GM12878 (cell line): ENCODE data around the gene GRAMD2B. TPM values are rescaled to one million over a fixed set of nuclear protein-coding genes. Genes with fewer than 3 reads are reported as not detected.
A peak's percentile ranks its signal among the peaks of the same experiment; 100 is the strongest.

Experiments used
- ATAC-seq: fragments of 200-7000 bp; cut with Tn5 transposase; 3 replicates; pipeline ENCODE4 v1.9.1; 2020; ENCODE audit warnings: mild to moderate bottlenecking, moderate library complexity
- BruUV-seq: library from RNA; stranded (reverse); fragments of 400-500 nt; replicated peaks from 2 replicates; lab custom pipeline; 2021; lab: Mats Ljungman, UMichigan
- CTCF ChIA-PET: fragments of 300-600 bp; sonication (Branson Sonifier 250); formaldehyde crosslinking; extraction: SDS; loops from one replicate; lab custom pipeline; 2021; ENCODE audit warnings: inconsistent platforms; lab: Yijun Ruan, JAX
- POLR2A ChIA-PET: fragments of 350-600 bp; formaldehyde crosslinking; extraction: SDS; loops from one replicate; lab custom pipeline; 2021; ENCODE audit warnings: inconsistent platforms; lab: Charles Lee
- RAD21 ChIA-PET: fragments of 300-600 bp; sonication (Branson Sonifier 250); formaldehyde crosslinking; loops from one replicate; lab custom pipeline; 2023; ENCODE audit warnings: antibody characterized with exemption; ENCODE audit not compliant: unreplicated experiment; lab: Charles Lee
- SMC1A ChIA-PET: fragments of 300-600 bp; sonication (Branson Sonifier 250); formaldehyde crosslinking; loops from one replicate; lab custom pipeline; 2023; ENCODE audit not compliant: unreplicated experiment, uncharacterized antibody; lab: Charles Lee
- DNase-seq: peaks from one replicate; pipeline ENCODE4 v3.0.0-alpha.2; 2011; ENCODE audit warnings: low read depth, low spot score
- FAIRE-seq: peaks from 3 replicates; lab custom pipeline; 2011; peaks lifted over from hg19 to GRCh38; lab: Jason Lieb, UNC
- H2AFZ ChIP-seq: 2 replicates; pipeline ENCODE4 v1.6.0; 2011; ENCODE audit warnings: low read depth, low read length, control low read depth; ENCODE audit not compliant: control insufficient read depth
- H3K27ac ChIP-seq: 2 replicates; pipeline ENCODE4 v1.5.1; 2011; ENCODE audit warnings: control low read depth; ENCODE audit not compliant: control insufficient read depth, insufficient read depth
- H3K27me3 ChIP-seq, 2 experiments: replicated peaks in 1 of 2; 2 replicates each; pipeline versions ENCODE4 v1.6.0 to v1.6.1; 2011; ENCODE audit warnings: low read length in 1 of 2; ENCODE audit not compliant: control insufficient read depth in 2 of 2, insufficient read depth in 2 of 2
- H3K36me3 ChIP-seq, 2 experiments: 2 replicates each; pipeline ENCODE4 v1.5.1; 2011; ENCODE audit warnings: low read length in 1 of 2; ENCODE audit not compliant: control insufficient read depth in 2 of 2, insufficient read depth in 2 of 2
- H3K4me1 ChIP-seq: 2 replicates; pipeline ENCODE4 v1.6.1; 2011; ENCODE audit warnings: mild to moderate bottlenecking, low read length, moderate library complexity, mixed read lengths; ENCODE audit not compliant: control insufficient read depth, insufficient read depth
- H3K4me2 ChIP-seq: 2 replicates; pipeline ENCODE4 v1.6.0; 2011; ENCODE audit warnings: control low read depth; ENCODE audit not compliant: control insufficient read depth, insufficient read depth
- H3K4me3 ChIP-seq: fragments of 200-600 bp; sonication (generic); 2 replicates; pipeline ENCODE4 v1.5.1; 2016
- H3K79me2 ChIP-seq: 2 replicates; pipeline ENCODE4 v1.6.0; 2011; ENCODE audit warnings: low read length; ENCODE audit not compliant: control insufficient read depth, insufficient read depth
- H3K9ac ChIP-seq: 2 replicates; pipeline ENCODE4 v1.8.0; 2011; ENCODE audit warnings: low read length, control low read depth, mixed read lengths; ENCODE audit not compliant: control insufficient read depth, insufficient read depth
- H3K9me3 ChIP-seq: replicated peaks from 3 replicates; pipeline ENCODE4 v1.5.1; 2011; ENCODE audit warnings: mild to moderate bottlenecking, low read length; ENCODE audit not compliant: control insufficient read depth, insufficient read depth
- H4K20me1 ChIP-seq: 2 replicates; pipeline ENCODE4 v1.6.0; 2011; ENCODE audit not compliant: control insufficient read depth, insufficient read depth
- CBX5 ChIP-seq: sonication (generic); IDR thresholded peaks from 2 replicates; pipeline ENCODE4 v1.6.1; 2016; ENCODE audit warnings: low read depth, moderate library complexity, mild to moderate bottlenecking, inconsistent platforms
- DPF2 ChIP-seq: fragments of 450-650 bp; IDR thresholded peaks from 2 replicates; pipeline ENCODE4 v1.6.1; 2017; ENCODE audit warnings: mild to moderate bottlenecking
- EGR1 ChIP-seq, 2 experiments: IDR thresholded peaks; 1 replicate in 1 of 2; 2 replicates in 1 of 2; pipeline ENCODE4 v1.6.1; 2011 to 2012; ENCODE audit warnings: low read depth in 2 of 2, low read length in 2 of 2, borderline replicate concordance in 1 of 2, mild to moderate bottlenecking in 1 of 2, moderate library complexity in 1 of 2
- ETV6 ChIP-seq, 2 experiments: fragments of 450-650 bp in 1 of 2; IDR thresholded peaks in 1 of 2; conservative IDR thresholded peaks in 1 of 2; 2 replicates each; pipeline ENCODE4 v1.6.1; 2014; ENCODE audit warnings: antibody characterized with exemption in 1 of 2, borderline replicate concordance in 1 of 2, low read depth in 1 of 2, mild to moderate bottlenecking in 1 of 2, moderate library complexity in 1 of 2
- IKZF2 ChIP-seq, 2 experiments: fragments of 450-650 bp; IDR thresholded peaks; 2 replicates each; pipeline ENCODE4 v1.6.1; 2017; ENCODE audit warnings: mild to moderate bottlenecking in 2 of 2, moderate library complexity in 2 of 2
- IRF4 ChIP-seq: IDR thresholded peaks from 2 replicates; pipeline ENCODE4 v1.6.1; 2011; ENCODE audit warnings: low read depth, low read length
- JUNB ChIP-seq: IDR thresholded peaks from 2 replicates; pipeline ENCODE4 v1.6.1; 2016; ENCODE audit warnings: antibody characterized with exemption, mild to moderate bottlenecking
- LARP7 ChIP-seq: fragments of 450-650 bp; IDR thresholded peaks from 2 replicates; pipeline ENCODE4 v1.6.1; 2017; ENCODE audit warnings: mild to moderate bottlenecking
- PML ChIP-seq: IDR thresholded peaks from 2 replicates; pipeline ENCODE4 v1.6.1; 2012; ENCODE audit warnings: low read length, inconsistent platforms
- RUNX3 ChIP-seq: IDR thresholded peaks from 2 replicates; pipeline ENCODE4 v1.6.1; 2012; ENCODE audit warnings: low read length, inconsistent platforms
- TAF1 ChIP-seq: IDR thresholded peaks from 2 replicates; pipeline ENCODE4 v1.6.1; 2011; ENCODE audit warnings: mild to moderate bottlenecking, low read depth, low read length, borderline replicate concordance
- WRNIP1 ChIP-seq: IDR thresholded peaks from 2 replicates; pipeline ENCODE4 v1.6.1; 2011; ENCODE audit warnings: low read depth, low read length, improper control_type of control experiment, borderline replicate concordance
- ZZZ3 ChIP-seq: IDR thresholded peaks from 2 replicates; pipeline ENCODE4 v1.6.1; 2011; ENCODE audit warnings: low read depth; ENCODE audit not compliant: control insufficient read depth, insufficient read length
- WGBS: methylation state at CpG from one replicate; pipeline ENCODE4 v1.1.6; 2016; ENCODE audit warnings: low lambda C conversion rate; ENCODE audit not compliant: insufficient replicate concordance, insufficient coverage; ENCODE audit errors: missing lambda C conversion rate; 5-methylcytosine and 5-hydroxymethylcytosine counted together
- in situ Hi-C: fragments of 300-500 bp; cut with MboI; formaldehyde crosslinking; loops from 9 replicates; pipeline ENCODE4 v1.14.3; 2018; ENCODE audit warnings: mixed read lengths
- intact Hi-C: fragments of 100-400 bp; cut with micrococcal nuclease; formaldehyde crosslinking; loops from one replicate; pipeline ENCODE4 v1.14.2; 2022; ENCODE audit not compliant: unreplicated experiment
- polyA plus RNA-seq, 11 experiments: library from polyadenylated mRNA; depleted of rRNA in 4 of 11; unstranded in 6 of 11; stranded (reverse) in 5 of 11; fragments of >200 nt; fragmentation: Nextera tagmentation in 4 of 11; fragmentation: Illumina TruSeq in 1 of 11; extraction: Ambion mirVana in 4 of 11; extraction: Trizol in 1 of 11; gene quantifications; 1 replicate in 1 of 11; 2 replicates in 10 of 11; pipeline versions ENCODE4 v1.2.1 to v1.2.3, GENCODE V29; 2011 to 2016; ENCODE audit warnings: inconsistent platforms in 2 of 11, missing spikeins in 2 of 11, low read depth in 1 of 11
- total RNA-seq, 4 experiments: library from RNA; depleted of rRNA in 3 of 4; stranded (reverse); fragments of >200 nt in 3 of 4; fragmentation: Illumina TruSeq in 1 of 4; extraction: Trizol in 1 of 4; gene quantifications; 2 replicates each; pipeline versions ENCODE4 v1.2.1 to v1.2.3, GENCODE V29; 2013 to 2021
- TF ChIP-seq, protein P1 (sequence below): fragments of 450-650 bp; conservative IDR thresholded peaks from 2 replicates; pipeline ENCODE4 v1.6.1; 2017; ENCODE audit warnings: mild to moderate bottlenecking, moderate library complexity
- TF ChIP-seq, protein P2 (sequence below): IDR thresholded peaks from 2 replicates; pipeline ENCODE4 v1.6.1; 2012; ENCODE audit warnings: low read depth, low read length, improper control_type of control experiment
- TF ChIP-seq, protein P3 (sequence below): fragments of 450-650 bp; formaldehyde crosslinking; IDR thresholded peaks from 2 replicates; pipeline ENCODE4 v1.4.0; 2020; ENCODE audit warnings: mild to moderate bottlenecking, moderate library complexity

GRAMD2B gene
- total and polyA plus RNA-seq, 10 of the 15 experiments (the other 5 are each of a cell fraction or from before 2014, with no cell fraction given), result 1.9 to 21.5 (median 8.4) TPM

DNA sequence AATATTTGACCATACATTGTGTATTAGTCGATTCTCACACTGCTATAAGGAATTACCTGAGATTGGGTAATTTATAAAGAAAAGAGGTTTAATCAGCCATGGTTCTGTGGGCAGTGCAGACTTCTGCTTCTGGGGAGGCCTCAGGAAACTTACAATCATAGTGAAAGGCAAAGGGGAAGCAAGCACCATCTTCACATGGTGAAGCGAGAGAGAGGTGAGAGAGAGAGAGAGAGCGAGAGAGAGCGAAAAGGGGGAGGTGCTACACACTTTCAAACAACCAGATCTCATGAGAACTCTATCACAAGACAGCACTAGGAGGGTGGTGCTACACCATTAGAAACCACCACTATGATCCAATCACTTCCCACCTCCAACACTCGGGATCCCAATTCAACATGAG lies 4.1 kb upstream of the GRAMD2B start:
- intact Hi-C loops (no loop called here), in situ Hi-C loops (no loop called here)
- Histone ChIP-seq H3K79me2 (peaks cover 10% of the 10 kb centered on the region), H3K9ac (no peak overlapping the region), H3K4me1 (no peaks in the 10 kb centered on the region; the same call in 1 of the 2 replicates), H3K9me3 (no peaks in the 10 kb centered on the region; the same call in 2 of the 3 replicates), H3K4me2 (no peak overlapping the region), H3K4me3 (no peak overlapping the region), H3K27me3 (no peaks in the 10 kb centered on the region), H3K36me3 (no peaks in the 10 kb centered on the region), H4K20me1 (no peaks in the 10 kb centered on the region), H3K27ac (no peak overlapping the region), H2AFZ (no peak overlapping the region)
- no TSS peak for BruUV-seq
- RAD21 ChIA-PET, result no interaction called here
- no peak for DNase-seq
- CTCF ChIA-PET, result interaction anchor here (0.7 kb wide), 1 partner anchor 141 kb away, joined by 3 read pairs; no protein-coding TSS in a partner anchor
- TF ChIP-seq IRF4 (peak; percentile 31; the same call in 1 of the 2 replicates), PML (no peak), DPF2 (no peak), ETV6 (conservative IDR thresholded peaks at IDR 0.05 in 1 of 2, IDR thresholded peaks at IDR 0.05 in 1 of 2; ENCODE audit: borderline replicate concordance in 1 of 2, low read depth in 1 of 2) (peak in 1 of 2 experiments; percentile 85; a peak in 2 of 4 replicates), JUNB (peak; percentile 71), TAF1 (no peak), RUNX3 (peak; percentile 44), CBX5 (peak; percentile 69; the same call in 1 of the 2 replicates), LARP7 (no peak), ZZZ3 (peak; percentile 46), WRNIP1 (no peak), IKZF2 (IDR thresholded peaks at IDR 0.05) (no peak), EGR1 (IDR thresholded peaks at IDR 0.05; ENCODE audit: borderline replicate concordance in 1 of 2, low read depth in 2 of 2, low read length in 2 of 2) (0 out of 3 replicates have a peak, but pooled peaks of 1 of the 2 experiments have one; percentile 29)
- TF ChIP-seq, protein P1, sequence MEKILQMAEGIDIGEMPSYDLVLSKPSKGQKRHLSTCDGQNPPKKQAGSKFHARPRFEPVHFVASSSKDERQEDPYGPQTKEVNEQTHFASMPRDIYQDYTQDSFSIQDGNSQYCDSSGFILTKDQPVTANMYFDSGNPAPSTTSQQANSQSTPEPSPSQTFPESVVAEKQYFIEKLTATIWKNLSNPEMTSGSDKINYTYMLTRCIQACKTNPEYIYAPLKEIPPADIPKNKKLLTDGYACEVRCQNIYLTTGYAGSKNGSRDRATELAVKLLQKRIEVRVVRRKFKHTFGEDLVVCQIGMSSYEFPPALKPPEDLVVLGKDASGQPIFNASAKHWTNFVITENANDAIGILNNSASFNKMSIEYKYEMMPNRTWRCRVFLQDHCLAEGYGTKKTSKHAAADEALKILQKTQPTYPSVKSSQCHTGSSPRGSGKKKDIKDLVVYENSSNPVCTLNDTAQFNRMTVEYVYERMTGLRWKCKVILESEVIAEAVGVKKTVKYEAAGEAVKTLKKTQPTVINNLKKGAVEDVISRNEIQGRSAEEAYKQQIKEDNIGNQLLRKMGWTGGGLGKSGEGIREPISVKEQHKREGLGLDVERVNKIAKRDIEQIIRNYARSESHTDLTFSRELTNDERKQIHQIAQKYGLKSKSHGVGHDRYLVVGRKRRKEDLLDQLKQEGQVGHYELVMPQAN, result no peak
- TF ChIP-seq, protein P2, sequence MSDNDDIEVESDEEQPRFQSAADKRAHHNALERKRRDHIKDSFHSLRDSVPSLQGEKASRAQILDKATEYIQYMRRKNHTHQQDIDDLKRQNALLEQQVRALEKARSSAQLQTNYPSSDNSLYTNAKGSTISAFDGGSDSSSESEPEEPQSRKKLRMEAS, result no peak
- TF ChIP-seq, protein P3, sequence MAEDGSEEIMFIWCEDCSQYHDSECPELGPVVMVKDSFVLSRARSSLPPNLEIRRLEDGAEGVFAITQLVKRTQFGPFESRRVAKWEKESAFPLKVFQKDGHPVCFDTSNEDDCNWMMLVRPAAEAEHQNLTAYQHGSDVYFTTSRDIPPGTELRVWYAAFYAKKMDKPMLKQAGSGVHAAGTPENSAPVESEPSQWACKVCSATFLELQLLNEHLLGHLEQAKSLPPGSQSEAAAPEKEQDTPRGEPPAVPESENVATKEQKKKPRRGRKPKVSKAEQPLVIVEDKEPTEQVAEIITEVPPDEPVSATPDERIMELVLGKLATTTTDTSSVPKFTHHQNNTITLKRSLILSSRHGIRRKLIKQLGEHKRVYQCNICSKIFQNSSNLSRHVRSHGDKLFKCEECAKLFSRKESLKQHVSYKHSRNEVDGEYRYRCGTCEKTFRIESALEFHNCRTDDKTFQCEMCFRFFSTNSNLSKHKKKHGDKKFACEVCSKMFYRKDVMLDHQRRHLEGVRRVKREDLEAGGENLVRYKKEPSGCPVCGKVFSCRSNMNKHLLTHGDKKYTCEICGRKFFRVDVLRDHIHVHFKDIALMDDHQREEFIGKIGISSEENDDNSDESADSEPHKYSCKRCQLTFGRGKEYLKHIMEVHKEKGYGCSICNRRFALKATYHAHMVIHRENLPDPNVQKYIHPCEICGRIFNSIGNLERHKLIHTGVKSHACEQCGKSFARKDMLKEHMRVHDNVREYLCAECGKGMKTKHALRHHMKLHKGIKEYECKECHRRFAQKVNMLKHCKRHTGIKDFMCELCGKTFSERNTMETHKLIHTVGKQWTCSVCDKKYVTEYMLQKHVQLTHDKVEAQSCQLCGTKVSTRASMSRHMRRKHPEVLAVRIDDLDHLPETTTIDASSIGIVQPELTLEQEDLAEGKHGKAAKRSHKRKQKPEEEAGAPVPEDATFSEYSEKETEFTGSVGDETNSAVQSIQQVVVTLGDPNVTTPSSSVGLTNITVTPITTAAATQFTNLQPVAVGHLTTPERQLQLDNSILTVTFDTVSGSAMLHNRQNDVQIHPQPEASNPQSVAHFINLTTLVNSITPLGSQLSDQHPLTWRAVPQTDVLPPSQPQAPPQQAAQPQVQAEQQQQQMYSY, result no peak
- WGBS, result 31% methylated on average over 5 of the region's 5 CpGs
- ATAC-seq, result no peak
- SMC1A ChIA-PET, result no interaction called here
- POLR2A ChIA-PET, result no interaction called here
- no peak for FAIRE-seq
